HL-60/S4 treated with phorbol 12-myristate 13-acetate at 8.2 ng/mL for 4 days and 3 days (cell line): ENCODE data around the gene DUS2.

Source experiments
- in situ Hi-C: fragments of 300-500 bp; cut with MboI; formaldehyde crosslinking; loops from 2 replicates; pipeline ENCODE4 v1.15.0; 2022; ENCODE audit warnings: low sequenced_read_pairs

Gene DUS2

DNA sequence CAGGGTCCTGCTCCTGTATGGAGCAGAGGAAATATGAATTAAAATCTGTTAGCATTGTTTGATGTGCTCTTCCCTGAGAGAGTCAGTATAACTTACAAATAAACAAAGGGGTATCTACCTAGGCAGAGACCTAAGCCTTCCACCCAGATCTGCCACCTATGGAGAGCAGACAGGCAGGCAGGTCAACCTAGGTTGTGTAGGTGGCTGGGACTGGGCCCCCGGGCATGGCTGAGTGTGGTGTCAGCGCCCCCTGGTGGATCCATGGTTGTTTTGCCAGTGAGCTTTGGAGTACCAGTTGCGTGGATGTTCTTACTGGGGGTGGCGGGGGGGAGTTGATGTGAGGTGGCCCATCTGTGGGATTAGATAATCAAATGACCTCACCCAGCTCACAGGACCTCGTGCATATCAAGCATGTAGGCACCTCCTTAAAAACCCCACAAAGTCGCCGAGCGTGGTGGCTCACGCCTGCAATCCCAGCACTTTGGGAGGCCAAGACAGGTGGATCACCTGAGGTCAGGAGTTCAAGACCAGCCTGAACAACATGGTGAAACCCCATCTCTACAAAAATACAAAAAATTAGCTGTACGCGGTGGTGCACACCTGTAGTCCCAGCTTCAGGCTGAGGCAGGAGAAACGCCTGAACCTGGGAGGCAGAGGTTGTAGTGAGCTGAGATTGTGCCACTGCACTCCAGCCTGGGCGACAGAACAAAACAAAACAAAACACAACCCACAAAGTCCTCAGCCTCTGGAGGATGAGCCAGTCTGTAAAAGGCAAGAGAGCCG, 17.6 kb downstream of the DUS2 start:
- in situ Hi-C loops = no loop called here

GRCh38 chr16:68041783-68042182, 18.7 kb downstream of the DUS2 start:
- in situ Hi-C loops = no loop called here

DNA sequence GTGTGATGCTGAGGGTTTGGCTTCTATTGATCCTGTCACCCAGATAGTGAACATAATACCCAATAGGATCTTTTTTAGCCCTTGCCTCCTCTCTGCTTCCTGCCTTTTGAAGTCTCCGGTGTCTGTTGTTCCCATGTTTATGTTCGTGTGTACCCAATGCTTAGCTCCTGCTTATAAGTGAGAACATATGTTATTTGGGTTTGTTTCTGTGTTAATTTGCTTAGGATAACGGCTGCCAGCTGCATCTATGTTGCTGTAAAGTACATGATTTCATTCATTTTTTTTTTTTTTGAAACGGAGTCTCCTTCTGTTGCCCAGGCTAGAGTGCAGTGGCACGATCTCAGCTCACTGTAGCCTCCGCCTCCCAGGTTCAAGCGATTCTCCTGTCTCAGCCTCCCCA, 23.0 kb downstream of the DUS2 start:
- in situ Hi-C loops = no loop called here

DNA sequence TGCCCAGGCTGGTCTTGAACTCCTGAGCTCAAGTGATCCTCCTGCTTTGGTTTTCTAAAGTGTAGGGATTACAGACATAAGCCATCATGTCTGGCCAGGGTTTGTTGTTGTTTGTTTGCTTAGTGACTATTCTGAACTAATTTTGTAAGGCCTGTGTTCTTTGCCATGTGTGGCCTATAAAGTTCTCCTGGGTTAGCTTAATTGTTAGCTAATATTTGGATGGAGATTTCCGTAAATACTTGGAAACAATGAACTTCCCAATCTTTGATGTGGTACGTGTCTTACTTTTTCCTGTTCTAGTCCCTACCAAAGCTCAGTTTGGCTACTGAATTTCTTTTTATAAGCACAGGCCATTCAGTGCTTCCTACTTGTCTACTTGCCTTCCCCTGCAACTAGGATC, 24.9 kb downstream of the DUS2 start:
- in situ Hi-C loops = no loop called here

GRCh38 chr16:68049449-68049848, 26.4 kb downstream of the DUS2 start:
- in situ Hi-C loops = no loop called here

- in situ Hi-C loops = no loop called here
Measured at GRCh38 chr16:68055395-68055794, 32.3 kb downstream of the DUS2 start.

DNA sequence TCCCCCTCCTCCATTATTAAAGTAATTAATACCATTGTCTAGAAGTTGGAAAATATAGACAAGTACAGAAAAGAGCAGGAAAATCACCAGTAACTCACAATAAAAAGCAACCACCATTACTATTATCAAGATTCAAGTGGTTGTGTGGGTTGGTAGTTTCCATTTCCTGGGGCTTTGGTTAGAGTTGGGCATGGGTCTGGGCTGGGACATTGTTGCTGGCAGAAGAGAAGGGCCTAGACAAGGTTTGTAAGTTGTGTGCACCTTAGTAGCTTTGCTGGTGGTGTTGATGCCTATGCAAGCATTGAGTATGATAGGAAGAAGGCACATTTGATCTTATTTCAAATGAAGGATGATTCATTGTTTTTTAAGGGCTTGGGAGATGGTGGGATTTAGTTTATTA, 36.7 kb downstream of the DUS2 start:
- in situ Hi-C loops = no loop called here

DNA sequence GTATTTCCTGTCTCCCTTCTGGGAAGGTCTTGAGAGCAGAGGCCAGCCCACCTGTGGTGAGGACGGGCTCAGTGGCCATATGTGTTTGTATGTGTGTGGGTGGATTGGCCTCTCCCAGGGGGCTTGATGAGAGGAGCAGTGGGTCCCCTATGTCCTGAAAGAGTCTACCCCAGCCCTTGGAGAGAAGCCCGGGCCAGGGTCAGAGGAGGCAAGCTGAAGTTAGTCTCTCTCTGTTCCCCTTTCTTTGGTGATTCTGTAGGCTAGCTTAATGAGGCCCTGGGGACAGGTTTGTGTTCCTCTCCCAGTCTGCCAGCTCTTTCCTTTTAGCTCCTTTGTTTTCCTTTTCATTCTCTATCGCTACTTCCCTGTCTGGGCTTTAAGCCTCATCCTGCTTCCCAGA, 38.3 kb downstream of the DUS2 start:
- in situ Hi-C loops = no loop called here

DNA sequence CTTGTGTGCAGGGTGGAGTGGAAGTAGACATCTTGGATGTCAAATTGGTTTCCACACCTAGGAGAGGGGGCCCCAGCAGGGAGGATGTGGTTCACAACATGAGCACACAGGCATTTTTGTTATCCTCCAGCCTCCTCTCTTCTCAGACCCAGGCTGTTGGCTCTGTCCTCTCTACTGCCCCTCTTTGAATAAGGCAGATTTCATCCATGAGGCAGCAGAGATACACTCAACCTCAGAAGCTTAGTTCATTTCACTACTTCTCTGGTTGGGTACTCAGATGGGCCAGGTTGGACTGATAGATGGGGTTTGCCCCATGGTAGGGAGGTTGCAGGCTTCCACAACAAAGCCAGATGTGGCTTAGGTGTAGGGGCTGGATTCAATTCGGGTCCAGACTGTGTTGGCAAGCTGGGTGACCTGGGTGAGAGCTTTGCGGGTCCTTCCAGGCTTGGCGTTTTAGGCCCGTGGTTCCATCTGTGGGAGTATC, 39.9 kb downstream of the DUS2 start:
- in situ Hi-C loops = no loop called here

GRCh38 chr16:68064791-68065365, 41.8 kb downstream of the DUS2 start:
- in situ Hi-C loops = no loop called here

- in situ Hi-C loops = no loop called here
Measured at GRCh38 chr16:68065716-68066305, 42.7 kb downstream of the DUS2 start.

- in situ Hi-C loops = no loop called here
Measured at GRCh38 chr16:68066763-68067162, 43.7 kb downstream of the DUS2 start.

- in situ Hi-C loops = no loop called here
Measured at GRCh38 chr16:68068926-68069325, 45.8 kb downstream of the DUS2 start.

DNA sequence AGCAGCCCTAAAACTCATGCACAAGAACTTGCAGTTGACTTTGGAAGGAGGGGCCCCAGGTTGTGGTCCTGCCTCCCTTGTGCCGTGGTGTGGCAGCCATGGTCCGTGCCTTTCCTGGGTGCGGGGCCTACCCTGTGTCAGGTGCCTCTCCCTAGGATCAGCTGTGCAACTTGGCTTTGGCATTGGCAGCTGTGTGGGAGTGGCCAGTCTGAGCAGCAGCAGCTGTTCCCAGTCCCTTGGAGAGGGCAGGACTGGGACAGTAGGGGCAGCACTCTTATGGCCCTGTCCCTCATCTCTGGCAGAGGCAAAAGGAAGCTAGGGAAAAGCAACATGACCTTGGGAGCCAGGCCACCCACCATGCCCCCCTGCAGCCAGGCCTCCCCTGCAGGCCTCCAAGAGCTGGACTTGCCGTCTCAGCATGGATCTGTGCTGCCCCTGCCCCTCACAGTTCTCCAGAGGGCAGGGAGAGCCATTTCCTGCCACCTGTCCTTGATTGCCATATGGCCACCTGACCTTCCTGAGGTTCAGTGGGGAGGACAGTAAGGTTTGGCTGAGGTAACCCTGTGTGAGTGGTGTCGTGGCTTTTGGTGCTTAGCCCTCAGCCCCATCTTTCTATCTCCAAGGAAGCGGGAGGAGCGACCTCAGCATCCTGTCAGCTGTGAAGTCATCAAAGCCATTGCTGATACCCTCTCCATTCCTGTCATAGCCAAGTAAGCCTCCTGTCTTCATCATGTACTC, 46.6 kb downstream of the DUS2 start:
- in situ Hi-C loops = no loop called here

GRCh38 chr16:68070249-68070730, 47.2 kb downstream of the DUS2 start:
- in situ Hi-C loops = no loop called here

GRCh38 chr16:68070806-68071517, 47.9 kb downstream of the DUS2 start:
- in situ Hi-C loops = no loop called here

DNA sequence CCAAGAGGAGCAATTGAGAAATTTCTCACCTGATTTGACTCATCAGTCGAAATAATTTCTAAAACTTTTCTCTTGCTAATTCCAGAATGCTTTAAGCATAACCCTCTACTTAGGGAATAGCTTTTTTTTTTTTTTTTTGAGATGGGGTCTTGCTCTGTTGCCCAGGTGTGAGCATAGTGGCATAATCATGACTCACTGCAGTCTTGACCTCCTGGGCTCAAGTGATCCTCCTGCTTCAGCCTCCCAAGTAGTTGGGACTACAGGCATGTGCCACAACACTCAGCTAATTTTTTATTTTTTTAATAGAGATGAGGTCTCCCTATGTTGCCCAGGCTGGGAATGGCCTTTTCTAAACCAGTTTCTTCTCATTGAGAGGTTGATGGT, 48.4 kb downstream of the DUS2 start:
- in situ Hi-C loops = no loop called here

- in situ Hi-C loops = no loop called here
Measured at GRCh38 chr16:68072038-68072695, 49.1 kb downstream of the DUS2 start.

- in situ Hi-C loops = no loop called here
Measured at GRCh38 chr16:68073902-68074760, 51.0 kb downstream of the DUS2 start.
